ENCODE results near the gene DYNC1I2.

The DYNC1I2 gene

GRCh38 chr2:171687287-171688128 lies at the start of gene DYNC1I2:
Gene DYNC1I2 (plus strand): TSS chr2:171687469. CDS start chr2:171690156, 2,687 bp downstream.
- TF ChIP-seq, protein P1, sequence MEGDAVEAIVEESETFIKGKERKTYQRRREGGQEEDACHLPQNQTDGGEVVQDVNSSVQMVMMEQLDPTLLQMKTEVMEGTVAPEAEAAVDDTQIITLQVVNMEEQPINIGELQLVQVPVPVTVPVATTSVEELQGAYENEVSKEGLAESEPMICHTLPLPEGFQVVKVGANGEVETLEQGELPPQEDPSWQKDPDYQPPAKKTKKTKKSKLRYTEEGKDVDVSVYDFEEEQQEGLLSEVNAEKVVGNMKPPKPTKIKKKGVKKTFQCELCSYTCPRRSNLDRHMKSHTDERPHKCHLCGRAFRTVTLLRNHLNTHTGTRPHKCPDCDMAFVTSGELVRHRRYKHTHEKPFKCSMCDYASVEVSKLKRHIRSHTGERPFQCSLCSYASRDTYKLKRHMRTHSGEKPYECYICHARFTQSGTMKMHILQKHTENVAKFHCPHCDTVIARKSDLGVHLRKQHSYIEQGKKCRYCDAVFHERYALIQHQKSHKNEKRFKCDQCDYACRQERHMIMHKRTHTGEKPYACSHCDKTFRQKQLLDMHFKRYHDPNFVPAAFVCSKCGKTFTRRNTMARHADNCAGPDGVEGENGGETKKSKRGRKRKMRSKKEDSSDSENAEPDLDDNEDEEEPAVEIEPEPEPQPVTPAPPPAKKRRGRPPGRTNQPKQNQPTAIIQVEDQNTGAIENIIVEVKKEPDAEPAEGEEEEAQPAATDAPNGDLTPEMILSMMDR (IDR thresholded peaks at IDR 0.05), result no peak
- TF ChIP-seq ZFX (IDR thresholded peaks at IDR 0.05; ENCODE audit: borderline replicate concordance), result no peak
- H3K27ac ChIP-seq, result peak within 1 kb of the TSS; percentile 63

GRCh38 chr2:171651667-171652415 lies 35.4 kb upstream of the DYNC1I2 start:
- no peak for TF ChIP-seq ZFX (IDR thresholded peaks at IDR 0.05; ENCODE audit: borderline replicate concordance)
- TF ChIP-seq, protein P1 (IDR thresholded peaks at IDR 0.05), result no peak
- no peak overlapping the region for H3K27ac ChIP-seq

DNA sequence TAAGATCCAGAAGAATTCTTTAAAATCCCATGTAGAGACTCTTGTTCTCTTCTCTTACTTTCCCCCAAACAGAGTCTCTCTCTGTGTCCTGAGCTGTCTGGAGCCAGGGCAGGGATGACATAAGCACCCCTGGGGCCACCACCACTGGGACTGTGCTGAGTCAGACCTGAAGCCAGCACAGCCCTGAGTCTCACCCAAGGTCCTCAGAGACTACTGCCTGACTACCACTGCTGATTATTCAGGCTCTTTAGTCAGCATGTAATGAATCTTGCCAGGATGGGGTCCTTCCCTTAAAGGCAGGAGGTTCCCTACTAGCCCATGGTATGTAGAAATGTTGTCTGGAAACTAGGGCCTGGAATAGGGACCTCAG lies 34.9 kb upstream of the DYNC1I2 start:
- H3K27ac ChIP-seq, result no peak overlapping the region
- TF ChIP-seq, protein P1 (IDR thresholded peaks at IDR 0.05), result no peak
- no peak for TF ChIP-seq ZFX (IDR thresholded peaks at IDR 0.05; ENCODE audit: borderline replicate concordance)

DNA sequence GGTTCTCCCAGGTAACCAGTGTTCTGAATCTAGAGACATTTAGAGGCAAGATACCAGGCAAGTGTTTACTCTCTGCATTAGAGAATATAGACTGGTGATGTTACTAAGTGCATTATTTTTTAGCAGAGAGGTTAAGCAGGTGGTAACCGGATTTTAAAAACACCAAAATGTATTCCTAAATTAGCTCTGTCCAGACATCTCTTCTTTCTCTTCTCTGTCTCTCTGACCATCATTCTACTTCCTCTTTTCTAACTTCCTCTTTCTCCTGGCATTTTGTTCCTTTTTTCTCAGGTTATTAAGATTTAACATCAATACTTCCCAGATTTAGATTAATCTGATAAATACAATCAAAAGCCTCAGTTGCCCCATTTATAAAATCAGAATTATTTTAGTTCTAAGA lies 31.7 kb upstream of the DYNC1I2 start:
- no peak for TF ChIP-seq ZFX (IDR thresholded peaks at IDR 0.05; ENCODE audit: borderline replicate concordance)
- TF ChIP-seq, protein P1 (IDR thresholded peaks at IDR 0.05), result no peak

GRCh38 chr2:171667041-171667440 lies 20.2 kb upstream of the DYNC1I2 start:
- no peak for TF ChIP-seq ZFX (IDR thresholded peaks at IDR 0.05; ENCODE audit: borderline replicate concordance)
- TF ChIP-seq, protein P1 (IDR thresholded peaks at IDR 0.05), result no peak
- H3K27ac ChIP-seq, result no peak overlapping the region

More for the DNA sequence above, 31.7 kb upstream of the DYNC1I2 start:
- H3K27ac ChIP-seq, result no peak overlapping the region

DNA sequence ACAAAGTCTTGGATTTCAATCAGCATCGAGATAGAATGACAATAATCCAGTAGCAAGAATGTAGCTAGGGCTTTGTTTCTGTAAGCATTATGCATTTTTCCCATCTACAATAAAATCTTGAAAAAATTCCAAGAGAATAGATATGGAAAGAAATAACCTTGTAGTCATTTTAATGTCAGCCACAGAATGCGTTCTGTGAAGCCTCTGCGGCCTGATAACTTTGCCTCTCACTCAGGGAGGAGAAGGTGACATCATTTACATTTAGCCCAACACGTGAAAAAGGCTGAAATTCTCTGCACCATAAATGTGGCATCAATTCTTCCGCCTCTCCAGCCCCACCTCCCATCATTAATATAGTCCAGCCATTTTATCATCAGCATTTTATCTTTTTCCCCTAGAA lies 19.1 kb upstream of the DYNC1I2 start:
- H3K27ac ChIP-seq, result no peak overlapping the region
- no peak for TF ChIP-seq ZFX (IDR thresholded peaks at IDR 0.05; ENCODE audit: borderline replicate concordance)
- TF ChIP-seq, protein P1 (IDR thresholded peaks at IDR 0.05), result no peak

DNA sequence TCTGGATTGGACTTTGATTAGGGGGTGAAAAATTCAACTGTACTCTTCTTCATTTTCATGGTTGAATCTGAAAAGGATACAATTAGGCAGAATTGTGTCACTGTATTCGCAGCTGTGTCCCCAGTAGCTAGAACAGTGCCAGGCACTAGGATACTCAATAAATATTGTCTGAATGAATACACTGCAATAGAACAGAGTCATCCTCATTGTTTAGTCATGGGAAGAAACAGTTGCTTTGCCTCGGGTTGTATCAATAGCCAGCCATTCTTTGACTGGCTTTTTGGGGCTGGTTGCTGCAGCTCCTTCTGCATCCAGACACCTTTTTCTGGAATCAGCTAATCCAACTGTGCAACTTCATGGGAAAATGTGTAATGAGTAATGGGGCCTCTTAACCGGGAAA lies 18.1 kb upstream of the DYNC1I2 start:
- no peak overlapping the region for H3K27ac ChIP-seq
- TF ChIP-seq ZFX (IDR thresholded peaks at IDR 0.05; ENCODE audit: borderline replicate concordance), result no peak
- TF ChIP-seq, protein P1 (IDR thresholded peaks at IDR 0.05), result no peak

Data from 22Rv1 (cell line).